DMS153 treated with DMSO at 0.1 percent for 48 hours (cell line): Measurements from ENCODE around the gene PLEKHA8.
"Not testable (repeated sequence)": the region's sequence is repeated elsewhere in the genome, so short reads cannot be mapped to it uniquely, and the experiment has no call there.

Experiments
- DNase-seq: peaks from one replicate; lab custom pipeline; 2025; ENCODE audit not compliant: unreplicated experiment; lab: John Stamatoyannopoulos, UW

Gene PLEKHA8

GRCh38 chr7:30098599-30098998 lies 70.4 kb downstream of the PLEKHA8 start:
- DNase-seq: not testable (repeated sequence)

GRCh38 chr7:30102281-30102680 lies 74.1 kb downstream of the PLEKHA8 start:
- no peak for DNase-seq

GRCh38 chr7:30104157-30104556 lies 75.9 kb downstream of the PLEKHA8 start:
- DNase-seq: no peak

GRCh38 chr7:30112103-30112713 lies 84.0 kb downstream of the PLEKHA8 start:
- DNase-seq: no peak

- no peak for DNase-seq
Measured at GRCh38 chr7:30113144-30113543, 84.9 kb downstream of the PLEKHA8 start.

GRCh38 chr7:30114536-30115238 lies 86.5 kb downstream of the PLEKHA8 start:
- DNase-seq: no peak

- no peak for DNase-seq
Measured at GRCh38 chr7:30115709-30116297, 87.6 kb downstream of the PLEKHA8 start.

GRCh38 chr7:30116771-30117170 lies 88.6 kb downstream of the PLEKHA8 start:
- DNase-seq: no peak

GRCh38 chr7:30117896-30118295 lies 89.7 kb downstream of the PLEKHA8 start:
- DNase-seq: no peak

GRCh38 chr7:30119890-30120577 lies 91.8 kb downstream of the PLEKHA8 start:
- no peak for DNase-seq

- DNase-seq: no peak
Measured at GRCh38 chr7:30133736-30134610, 105.8 kb downstream of the PLEKHA8 start.

GRCh38 chr7:30134611-30135300 lies 106.5 kb downstream of the PLEKHA8 start, which contains the start of gene MTURN:
Gene MTURN, plus strand, starts transcription at chr7:30134986. Its CDS starts 151 bp downstream, at chr7:30135137.
- peak; percentile 94 for DNase-seq

GRCh38 chr7:30135301-30136116 lies 107.3 kb downstream of the PLEKHA8 start:
- DNase-seq: peak; percentile 37

GRCh38 chr7:30136117-30136731 lies 108.0 kb downstream of the PLEKHA8 start:
- DNase-seq: no peak

GRCh38 chr7:30136743-30137485 lies 108.7 kb downstream of the PLEKHA8 start:
- DNase-seq: no peak

GRCh38 chr7:30139836-30140384 lies 111.7 kb downstream of the PLEKHA8 start:
- no peak for DNase-seq

GRCh38 chr7:30140456-30140855 lies 112.2 kb downstream of the PLEKHA8 start:
- DNase-seq: no peak

- peak; percentile 57 for DNase-seq
Measured at GRCh38 chr7:30142710-30143109, 114.5 kb downstream of the PLEKHA8 start.
